Fibroblast of peridontal ligament (primary cell): ENCODE measurements around the gene PLA2G12A.
"Not testable (repeated sequence)": the region's sequence is repeated elsewhere in the genome, so short reads cannot be mapped to it uniquely, and the experiment has no call there.

Source experiments
- DNase-seq: peaks from one replicate; pipeline ENCODE4 v3.0.0-alpha.2; 2010; ENCODE audit errors: extremely low read depth

Gene PLA2G12A

GRCh38 chr4:109678925-109679324 is 50.9 kb downstream of the PLA2G12A start:
- DNase-seq, result not testable (repeated sequence)

GRCh38 chr4:109678472-109678871 is 51.4 kb downstream of the PLA2G12A start:
- DNase-seq, result not testable (repeated sequence)

- no peak for DNase-seq
Observed at GRCh38 chr4:109676886-109677285, 53.0 kb downstream of the PLA2G12A start.

- DNase-seq, result no peak
Observed at GRCh38 chr4:109675843-109676242, 54.0 kb downstream of the PLA2G12A start.

GRCh38 chr4:109675181-109675580 is 54.7 kb downstream of the PLA2G12A start:
- no peak for DNase-seq

- DNase-seq, result no peak
Observed at GRCh38 chr4:109673303-109673702, 56.6 kb downstream of the PLA2G12A start.

GRCh38 chr4:109672169-109672930 is 57.5 kb downstream of the PLA2G12A start:
- no peak for DNase-seq

GRCh38 chr4:109671350-109671749 is 58.5 kb downstream of the PLA2G12A start:
- no peak for DNase-seq

- no peak for DNase-seq
Observed at GRCh38 chr4:109665783-109666485, 63.9 kb downstream of the PLA2G12A start.

- DNase-seq, result no peak
Observed at GRCh38 chr4:109662771-109663170, 67.1 kb downstream of the PLA2G12A start.

- DNase-seq, result no peak
Observed at GRCh38 chr4:109662116-109662515, 67.8 kb downstream of the PLA2G12A start.
